ENCODE measurements around the gene ZFYVE27. TPM values are rescaled to one million over a fixed set of nuclear protein-coding genes. Genes with fewer than 3 reads are reported as not detected.

Gene ZFYVE27
- polyA plus RNA-seq, 3 donors = 6.2 to 31.1 (median 9.7) TPM

GRCh38 chr10:97805096-97805884 is 68.4 kb downstream of the ZFYVE27 start:
- no peaks in the 10 kb centered on the region for H3K79me2 ChIP-seq (ENCODE audit: insufficient read depth, low read length)

DNA sequence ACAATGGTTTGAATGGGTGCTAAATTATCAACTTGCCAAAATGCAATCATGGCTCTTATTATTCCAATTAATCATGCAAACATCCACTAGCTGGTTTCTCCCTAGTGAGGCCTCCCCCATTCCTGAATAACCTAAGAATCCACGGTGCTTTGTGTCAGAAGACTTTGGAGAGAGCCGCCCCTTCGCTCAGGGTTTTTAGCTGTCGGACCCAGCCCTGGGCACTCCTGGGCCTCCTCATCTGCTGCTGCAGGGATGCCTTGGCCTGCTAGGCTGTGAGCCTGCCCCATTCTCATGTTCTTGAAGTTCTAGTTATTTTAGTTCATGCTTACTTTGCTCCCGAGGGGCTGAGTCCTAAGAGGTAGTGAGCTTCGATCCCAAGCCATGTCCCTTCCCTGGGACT is 69.0 kb downstream of the ZFYVE27 start:
- no peak overlapping the region for H2AFZ ChIP-seq (ENCODE audit: insufficient read depth, low read depth, low read length, poor library complexity, severe bottlenecking)
- intact Hi-C loops (cut with micrococcal nuclease) = no loop called here
- no peaks in the 10 kb centered on the region for H3K4me1 ChIP-seq (ENCODE audit: control insufficient read depth in 1 of 2, insufficient read depth in 2 of 2, low read length in 2 of 2)
- H3K27ac Mint-ChIP-seq = no peak overlapping the region
- no peak overlapping the region for H3K4me3 Mint-ChIP-seq
- H3K36me3 ChIP-seq (replicated peaks in 1 of 2; ENCODE audit: control insufficient read depth in 1 of 2, insufficient read depth in 2 of 2, low read length in 2 of 2) = no peaks in the 10 kb centered on the region
- DNase-seq = no peak
- H3K36me3 Mint-ChIP-seq = no peaks in the 10 kb centered on the region
- no peak overlapping the region for H3K9ac ChIP-seq (ENCODE audit: insufficient read depth, low read length, poor library complexity, severe bottlenecking)
- H3K27me3 Mint-ChIP-seq (ENCODE audit: low read depth in 3 of 3) = peaks cover 5 to 22% (median 12%) of the 10 kb centered on the region in 3 donors
- H3K27ac ChIP-seq (ENCODE audit: low read depth in 1 of 2, low read length in 2 of 2) = no peak overlapping the region
- 88% methylated on average over 6 of the region's 6 CpGs for WGBS (ENCODE audit: insufficient coverage)
- no peaks in the 10 kb centered on the region for H3K4me1 Mint-ChIP-seq
- no peaks in the 10 kb centered on the region for H3K27me3 ChIP-seq (ENCODE audit: control insufficient read depth in 2 of 2, insufficient read depth in 2 of 2, low read length in 2 of 2)
- TF ChIP-seq, protein P1, sequence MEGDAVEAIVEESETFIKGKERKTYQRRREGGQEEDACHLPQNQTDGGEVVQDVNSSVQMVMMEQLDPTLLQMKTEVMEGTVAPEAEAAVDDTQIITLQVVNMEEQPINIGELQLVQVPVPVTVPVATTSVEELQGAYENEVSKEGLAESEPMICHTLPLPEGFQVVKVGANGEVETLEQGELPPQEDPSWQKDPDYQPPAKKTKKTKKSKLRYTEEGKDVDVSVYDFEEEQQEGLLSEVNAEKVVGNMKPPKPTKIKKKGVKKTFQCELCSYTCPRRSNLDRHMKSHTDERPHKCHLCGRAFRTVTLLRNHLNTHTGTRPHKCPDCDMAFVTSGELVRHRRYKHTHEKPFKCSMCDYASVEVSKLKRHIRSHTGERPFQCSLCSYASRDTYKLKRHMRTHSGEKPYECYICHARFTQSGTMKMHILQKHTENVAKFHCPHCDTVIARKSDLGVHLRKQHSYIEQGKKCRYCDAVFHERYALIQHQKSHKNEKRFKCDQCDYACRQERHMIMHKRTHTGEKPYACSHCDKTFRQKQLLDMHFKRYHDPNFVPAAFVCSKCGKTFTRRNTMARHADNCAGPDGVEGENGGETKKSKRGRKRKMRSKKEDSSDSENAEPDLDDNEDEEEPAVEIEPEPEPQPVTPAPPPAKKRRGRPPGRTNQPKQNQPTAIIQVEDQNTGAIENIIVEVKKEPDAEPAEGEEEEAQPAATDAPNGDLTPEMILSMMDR (IDR thresholded peaks at IDR 0.05) = no peak
- H3K4me3 ChIP-seq (replicated peaks in 1 of 3; ENCODE audit: low read depth in 2 of 3, low read length in 3 of 3) = no peak overlapping the region
- no peak overlapping the region for H3K4me2 ChIP-seq (replicated peaks; ENCODE audit: extremely low read depth, low read length, poor library complexity, severe bottlenecking)
- no peaks in the 10 kb centered on the region for H3K9me3 Mint-ChIP-seq
- no peaks in the 10 kb centered on the region for H3K9me3 ChIP-seq (replicated peaks in 1 of 2; ENCODE audit: control insufficient read depth in 1 of 2, insufficient read depth in 1 of 2, low read length in 2 of 2)
- H4K20me1 ChIP-seq (ENCODE audit: insufficient read depth, low read length) = no peaks in the 10 kb centered on the region
- H3K79me2 ChIP-seq (ENCODE audit: insufficient read depth, low read length) = no peaks in the 10 kb centered on the region

More at GRCh38 chr10:97805096-97805884, 68.4 kb downstream of the ZFYVE27 start:
- Histone ChIP-seq H3K36me3 (replicated peaks in 1 of 2; ENCODE audit: control insufficient read depth in 1 of 2, insufficient read depth in 2 of 2, low read length in 2 of 2) (no peaks in the 10 kb centered on the region), H3K27ac (ENCODE audit: low read depth in 1 of 2, low read length in 2 of 2) (no peak overlapping the region), H3K27me3 (ENCODE audit: control insufficient read depth in 2 of 2, insufficient read depth in 2 of 2, low read length in 2 of 2) (no peaks in the 10 kb centered on the region), H2AFZ (ENCODE audit: insufficient read depth, low read depth, low read length, poor library complexity, severe bottlenecking) (no peak overlapping the region), H3K9me3 (replicated peaks in 1 of 2; ENCODE audit: control insufficient read depth in 1 of 2, insufficient read depth in 1 of 2, low read length in 2 of 2) (no peaks in the 10 kb centered on the region), H3K4me2 (replicated peaks; ENCODE audit: extremely low read depth, low read length, poor library complexity, severe bottlenecking) (no peak overlapping the region), H3K4me3 (replicated peaks in 1 of 3; ENCODE audit: low read depth in 2 of 3, low read length in 3 of 3) (no peak overlapping the region), H3K4me1 (ENCODE audit: control insufficient read depth in 1 of 2, insufficient read depth in 2 of 2, low read length in 2 of 2) (no peaks in the 10 kb centered on the region), H4K20me1 (ENCODE audit: insufficient read depth, low read length) (no peaks in the 10 kb centered on the region), H3K9ac (ENCODE audit: insufficient read depth, low read length, poor library complexity, severe bottlenecking) (no peak overlapping the region)
- H3K36me3 Mint-ChIP-seq = no peaks in the 10 kb centered on the region
- intact Hi-C loops (cut with micrococcal nuclease) = no loop called here
- peaks cover 5 to 20% (median 12%) of the 10 kb centered on the region in 3 donors for H3K27me3 Mint-ChIP-seq (ENCODE audit: low read depth in 3 of 3)
- H3K4me3 Mint-ChIP-seq = no peak overlapping the region
- H3K9me3 Mint-ChIP-seq = no peaks in the 10 kb centered on the region
- no peak for DNase-seq
- H3K27ac Mint-ChIP-seq = no peak overlapping the region
- 96% methylated on average over 4 of the region's 12 CpGs for WGBS (ENCODE audit: insufficient coverage)
- H3K4me1 Mint-ChIP-seq = no peaks in the 10 kb centered on the region
- TF ChIP-seq, protein P1 (IDR thresholded peaks at IDR 0.05) = no peak
